H1 (cell line): ENCODE measurements around the gene EPB41L5. TPM values are rescaled to one million over a fixed set of nuclear protein-coding genes. Genes with fewer than 3 reads are reported as not detected.

Experiments
- FOSL1 ChIP-seq: IDR thresholded peaks from 2 replicates; pipeline ENCODE4 v1.6.1; 2011; ENCODE audit warnings: mild to moderate bottlenecking, low read depth, low read length, moderate library complexity; ENCODE audit not compliant: insufficient read depth
- HDAC6 ChIP-seq: IDR thresholded peaks from one replicate; pipeline ENCODE4 v1.7.1; 2012; ENCODE audit warnings: low read depth, mild to moderate bottlenecking, inconsistent platforms, low read length, moderate library complexity
- RBBP5 ChIP-seq: IDR thresholded peaks from 2 replicates; pipeline ENCODE4 v1.7.1; 2012; ENCODE audit warnings: low read depth, mild to moderate bottlenecking, inconsistent platforms, low read length, moderate library complexity, borderline replicate concordance
- TAF7 ChIP-seq: optimal IDR thresholded peaks from 2 replicates; pipeline ENCODE3; 2011; ENCODE audit warnings: low read depth, mild to moderate bottlenecking, inconsistent platforms, low read length, moderate library complexity, borderline replicate concordance
- polyA plus RNA-seq, 7 experiments: library from polyadenylated mRNA; depleted of rRNA in 3 of 7; stranded (reverse) in 5 of 7; unstranded in 2 of 7; fragments of >200 nt in 5 of 7; fragments of 200-250 nt in 2 of 7; gene quantifications; 1 replicate in 5 of 7; 2 replicates in 1 of 7; 4 replicates in 1 of 7; pipeline versions ENCODE4 v1.2.1 to v1.2.3, GENCODE V29; 2011 to 2013; ENCODE audit warnings: missing spikeins in 2 of 7, mixed read lengths in 2 of 7
- total RNA-seq: library from RNA; stranded (reverse); fragmentation: NEBNext Ultra II Directional; extraction: Animal tissue kit (Norgen Biotek cat#: 25700); gene quantifications from 2 replicates; pipeline ENCODE4 v1.2.1, GENCODE V29; 2021
- TF ChIP-seq, protein P1 (sequence below), 3 experiments: IDR thresholded peaks; 1 replicate in 2 of 3; 2 replicates in 1 of 3; pipeline versions ENCODE4 v1.5.1 to v1.6.1; 2011; ENCODE audit warnings: low read length in 3 of 3, mild to moderate bottlenecking in 3 of 3, inconsistent platforms in 2 of 3, low read depth in 1 of 3, moderate library complexity in 1 of 3; ENCODE audit not compliant: insufficient read depth in 1 of 3; ENCODE audit errors: control extremely low read depth in 1 of 3

EPB41L5 gene
- total and polyA plus RNA-seq, 2 of the 8 experiments (the other 6 are each of a cell fraction or from before 2014, with no cell fraction given), result 13.5 to 32.3 TPM

DNA sequence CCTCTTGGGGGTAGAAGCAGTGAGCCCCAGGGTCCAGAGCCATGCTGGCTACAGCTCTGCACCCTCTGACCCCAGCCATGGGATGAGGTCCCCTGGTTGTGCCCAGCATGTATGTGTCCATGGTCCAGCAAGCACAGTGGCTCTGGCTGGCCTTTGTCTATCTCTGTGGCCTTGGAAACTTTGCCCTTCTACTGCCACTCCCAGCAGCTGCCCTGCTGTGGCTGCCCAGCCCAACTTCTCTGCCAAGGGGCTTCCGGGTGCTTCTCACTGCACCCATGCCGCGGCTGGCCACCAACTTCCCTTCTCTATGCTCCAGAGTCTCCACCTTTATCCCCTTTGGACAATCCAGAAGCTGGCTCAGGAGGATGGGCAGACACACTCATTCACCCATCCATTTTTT, 191.5 kb downstream of the EPB41L5 start (continued):
- TF ChIP-seq TAF7 (no peak), FOSL1 (no peak), RBBP5 (no peak), HDAC6 (no peak)
- TF ChIP-seq, protein P1, sequence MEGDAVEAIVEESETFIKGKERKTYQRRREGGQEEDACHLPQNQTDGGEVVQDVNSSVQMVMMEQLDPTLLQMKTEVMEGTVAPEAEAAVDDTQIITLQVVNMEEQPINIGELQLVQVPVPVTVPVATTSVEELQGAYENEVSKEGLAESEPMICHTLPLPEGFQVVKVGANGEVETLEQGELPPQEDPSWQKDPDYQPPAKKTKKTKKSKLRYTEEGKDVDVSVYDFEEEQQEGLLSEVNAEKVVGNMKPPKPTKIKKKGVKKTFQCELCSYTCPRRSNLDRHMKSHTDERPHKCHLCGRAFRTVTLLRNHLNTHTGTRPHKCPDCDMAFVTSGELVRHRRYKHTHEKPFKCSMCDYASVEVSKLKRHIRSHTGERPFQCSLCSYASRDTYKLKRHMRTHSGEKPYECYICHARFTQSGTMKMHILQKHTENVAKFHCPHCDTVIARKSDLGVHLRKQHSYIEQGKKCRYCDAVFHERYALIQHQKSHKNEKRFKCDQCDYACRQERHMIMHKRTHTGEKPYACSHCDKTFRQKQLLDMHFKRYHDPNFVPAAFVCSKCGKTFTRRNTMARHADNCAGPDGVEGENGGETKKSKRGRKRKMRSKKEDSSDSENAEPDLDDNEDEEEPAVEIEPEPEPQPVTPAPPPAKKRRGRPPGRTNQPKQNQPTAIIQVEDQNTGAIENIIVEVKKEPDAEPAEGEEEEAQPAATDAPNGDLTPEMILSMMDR (IDR thresholded peaks at IDR 0.05; ENCODE audit: control extremely low read depth in 1 of 3, insufficient read depth in 1 of 3, low read depth in 1 of 3, low read length in 3 of 3), result no peak
